IPS-15b (cell line): Measurements from ENCODE around the gene CYTH3.

Source experiments
- H3K27me3 ChIP-seq: one replicate; pipeline ENCODE4 v1.6.1; 2013; ENCODE audit warnings: low read length; ENCODE audit not compliant: control insufficient read depth, insufficient read depth
- H3K36me3 ChIP-seq: one replicate; pipeline ENCODE4 v1.6.1; 2013; ENCODE audit warnings: low read length; ENCODE audit not compliant: control insufficient read depth, insufficient read depth
- H3K4me1 ChIP-seq: one replicate; pipeline ENCODE4 v1.6.1; 2013; ENCODE audit warnings: mild to moderate bottlenecking, low read length; ENCODE audit not compliant: control insufficient read depth, insufficient read depth
- H3K4me3 ChIP-seq: one replicate; pipeline ENCODE4 v1.5.1; 2013; ENCODE audit warnings: low read depth, low read length
- H3K9ac ChIP-seq: one replicate; pipeline ENCODE4 v1.6.1; 2013; ENCODE audit warnings: low read depth, mild to moderate bottlenecking, low read length
- H3K9me3 ChIP-seq: one replicate; pipeline ENCODE4 v1.6.1; 2013; ENCODE audit warnings: mild to moderate bottlenecking, low read length; ENCODE audit not compliant: control insufficient read depth, insufficient read depth

CYTH3 gene

GRCh38 chr7:6252341-6252746, 20.1 kb downstream of the CYTH3 start:
- H3K4me1 ChIP-seq: no peaks in the 10 kb centered on the region
- no peaks in the 10 kb centered on the region for H3K36me3 ChIP-seq
- no peaks in the 10 kb centered on the region for H3K9me3 ChIP-seq
- H3K9ac ChIP-seq: no peak overlapping the region
- H3K27me3 ChIP-seq: no peaks in the 10 kb centered on the region
- no peak overlapping the region for H3K4me3 ChIP-seq

- no peaks in the 10 kb centered on the region for H3K27me3 ChIP-seq
- H3K9ac ChIP-seq: no peak overlapping the region
- H3K4me3 ChIP-seq: no peak overlapping the region
- no peaks in the 10 kb centered on the region for H3K9me3 ChIP-seq
- H3K36me3 ChIP-seq: no peaks in the 10 kb centered on the region
- H3K4me1 ChIP-seq: no peaks in the 10 kb centered on the region
These were observed 20.8 kb downstream of the CYTH3 start for GRCh38 chr7:6251653-6252052.

GRCh38 chr7:6250364-6250833, 22.0 kb downstream of the CYTH3 start:
- H3K4me1 ChIP-seq: no peaks in the 10 kb centered on the region

GRCh38 chr7:6249043-6249442, 23.4 kb downstream of the CYTH3 start:
- H3K9me3 ChIP-seq: no peaks in the 10 kb centered on the region
- no peaks in the 10 kb centered on the region for H3K27me3 ChIP-seq
- no peaks in the 10 kb centered on the region for H3K36me3 ChIP-seq
- H3K4me3 ChIP-seq: no peak overlapping the region
- H3K4me1 ChIP-seq: no peaks in the 10 kb centered on the region
- no peak overlapping the region for H3K9ac ChIP-seq

More at GRCh38 chr7:6250364-6250833, 22.0 kb downstream of the CYTH3 start:
- Histone ChIP-seq H3K27me3 (no peaks in the 10 kb centered on the region), H3K4me3 (no peak overlapping the region), H3K9me3 (no peaks in the 10 kb centered on the region), H3K36me3 (no peaks in the 10 kb centered on the region), H3K9ac (no peak overlapping the region)

- no peaks in the 10 kb centered on the region for H3K27me3 ChIP-seq
- H3K9ac ChIP-seq: no peak overlapping the region
- no peaks in the 10 kb centered on the region for H3K9me3 ChIP-seq
- no peak overlapping the region for H3K4me3 ChIP-seq
- H3K4me1 ChIP-seq: no peaks in the 10 kb centered on the region
- no peaks in the 10 kb centered on the region for H3K36me3 ChIP-seq
These were observed 23.8 kb downstream of the CYTH3 start for GRCh38 chr7:6248581-6248980.

- H3K4me3 ChIP-seq: no peak overlapping the region
- H3K36me3 ChIP-seq: no peaks in the 10 kb centered on the region
- no peaks in the 10 kb centered on the region for H3K9me3 ChIP-seq
- no peaks in the 10 kb centered on the region for H3K4me1 ChIP-seq
- no peaks in the 10 kb centered on the region for H3K27me3 ChIP-seq
- no peak overlapping the region for H3K9ac ChIP-seq
These were observed 26.0 kb downstream of the CYTH3 start for GRCh38 chr7:6246251-6246917.

GRCh38 chr7:6244021-6244420, 28.4 kb downstream of the CYTH3 start:
- no peak overlapping the region for H3K9ac ChIP-seq
- no peaks in the 10 kb centered on the region for H3K4me1 ChIP-seq
- H3K27me3 ChIP-seq: no peaks in the 10 kb centered on the region
- no peaks in the 10 kb centered on the region for H3K36me3 ChIP-seq
- H3K9me3 ChIP-seq: no peaks in the 10 kb centered on the region
- H3K4me3 ChIP-seq: no peak overlapping the region

GRCh38 chr7:6243168-6243567, 29.3 kb downstream of the CYTH3 start:
- Histone ChIP-seq H3K4me3 (no peak overlapping the region), H3K9ac (no peak overlapping the region), H3K9me3 (no peaks in the 10 kb centered on the region), H3K36me3 (no peaks in the 10 kb centered on the region), H3K4me1 (no peaks in the 10 kb centered on the region), H3K27me3 (no peaks in the 10 kb centered on the region)

GRCh38 chr7:6242561-6242960, 29.9 kb downstream of the CYTH3 start:
- Histone ChIP-seq H3K27me3 (no peaks in the 10 kb centered on the region), H3K9ac (no peak overlapping the region), H3K4me1 (no peaks in the 10 kb centered on the region), H3K9me3 (no peaks in the 10 kb centered on the region), H3K4me3 (no peak overlapping the region), H3K36me3 (no peaks in the 10 kb centered on the region)

GRCh38 chr7:6241607-6241973, 30.8 kb downstream of the CYTH3 start:
- Histone ChIP-seq H3K9ac (no peak overlapping the region), H3K4me1 (no peaks in the 10 kb centered on the region), H3K36me3 (no peaks in the 10 kb centered on the region), H3K9me3 (no peaks in the 10 kb centered on the region), H3K4me3 (no peak overlapping the region), H3K27me3 (no peaks in the 10 kb centered on the region)

- no peaks in the 10 kb centered on the region for H3K4me1 ChIP-seq
- no peak overlapping the region for H3K9ac ChIP-seq
- no peak overlapping the region for H3K4me3 ChIP-seq
- H3K36me3 ChIP-seq: no peaks in the 10 kb centered on the region
- no peaks in the 10 kb centered on the region for H3K9me3 ChIP-seq
- no peaks in the 10 kb centered on the region for H3K27me3 ChIP-seq
These were observed 34.0 kb downstream of the CYTH3 start for GRCh38 chr7:6238309-6238925.

GRCh38 chr7:6237730-6238129, 34.7 kb downstream of the CYTH3 start:
- Histone ChIP-seq H3K36me3 (no peaks in the 10 kb centered on the region), H3K9me3 (no peaks in the 10 kb centered on the region), H3K4me1 (no peaks in the 10 kb centered on the region), H3K27me3 (no peaks in the 10 kb centered on the region), H3K4me3 (no peak overlapping the region), H3K9ac (no peak overlapping the region)
